Sigmoid colon (tissue), 4 donors: ENCODE measurements around the gene NCBP3.

Experiments used
- CTCF ChIP-seq, 4 experiments: fragments of 450-650 bp in 3 of 4; fragments of 200-600 bp in 1 of 4; IDR thresholded peaks; one replicate each; pipeline ENCODE4 v1.5.1; 2016 to 2019; ENCODE audit warnings: antibody characterized with exemption in 4 of 4, mild to moderate bottlenecking in 3 of 4, moderate library complexity in 2 of 4
- EP300 ChIP-seq, 4 donors: sonication (generic); formaldehyde crosslinking; IDR thresholded peaks; one replicate each; pipeline ENCODE4 v1.6.1; 2017; ENCODE audit warnings: antibody characterized with exemption in 4 of 4
- POLR2A ChIP-seq, 2 donors: fragments of 450-650 bp; IDR thresholded peaks; one replicate each; pipeline ENCODE4 v1.6.1; 2016; ENCODE audit warnings: antibody characterized with exemption in 2 of 2, mild to moderate bottlenecking in 2 of 2, moderate library complexity in 2 of 2
- POLR2AphosphoS5 ChIP-seq, 4 donors: sonication (generic); formaldehyde crosslinking; IDR thresholded peaks; one replicate each; pipeline ENCODE4 v1.6.1; 2017; ENCODE audit warnings: antibody characterized with exemption in 4 of 4

GRCh38 chr17:3796110-3796821 lies 49.8 kb downstream of the NCBP3 start:
- TF ChIP-seq CTCF (IDR thresholded peaks at IDR 0.05): no peak
- no peak for TF ChIP-seq EP300 (IDR thresholded peaks at IDR 0.05)
- TF ChIP-seq POLR2A (IDR thresholded peaks at IDR 0.05): no peak
- TF ChIP-seq POLR2AphosphoS5 (IDR thresholded peaks at IDR 0.05): no peak
